ENCODE measurements around the gene CPAMD8.
"Not testable (repeated sequence)": the region's sequence is repeated elsewhere in the genome, so short reads cannot be mapped to it uniquely, and the experiment has no call there.

Gene CPAMD8

GRCh38 chr19:17025991-17026658 is 485 bp downstream of the CPAMD8 start:
- Histone ChIP-seq H2BK120ac (ENCODE audit: insufficient read depth, low read length, poor library complexity) (no peak overlapping the region), H3K27ac (ENCODE audit: low read depth, low read length) (no peak overlapping the region), H3K18ac (ENCODE audit: low read length) (peak overlapping the region; percentile 12), H3K4me1 (ENCODE audit: control insufficient read depth in 1 of 2, insufficient read depth in 2 of 2, low read length in 2 of 2) (peaks cover 11 to 26% of the 10 kb centered on the region in 2 experiments), H3K23ac (ENCODE audit: low read length) (no peak overlapping the region), H2AFZ (ENCODE audit: insufficient read depth, low read length, poor library complexity) (peak overlapping the region; percentile 4), H2BK12ac (ENCODE audit: low read length) (no peak overlapping the region), H3K4ac (ENCODE audit: low read depth, low read length) (no peak overlapping the region), H3K4me3 (ENCODE audit: low read depth, low read length) (peak overlapping the region; percentile 75), H3K9ac (ENCODE audit: low read length) (no peak overlapping the region), H3K27me3 (ENCODE audit: insufficient read depth, low read length) (no peaks in the 10 kb centered on the region), H3K14ac (ENCODE audit: low read length) (no peak overlapping the region), H3K4me2 (ENCODE audit: low read length) (peak overlapping the region; percentile 100), H4K12ac (ENCODE audit: low read depth, low read length) (no peak overlapping the region), H4K8ac (ENCODE audit: low read depth, low read length) (peak overlapping the region; percentile 25), H4K91ac (ENCODE audit: low read depth, low read length) (no peak overlapping the region), H2AK5ac (ENCODE audit: low read length) (no peak overlapping the region), H3K79me1 (ENCODE audit: low read length) (peaks cover 9% of the 10 kb centered on the region), H3K79me2 (ENCODE audit: control insufficient read depth, insufficient read depth, low read length, poor library complexity) (no peaks in the 10 kb centered on the region), H2BK5ac (ENCODE audit: low read depth, low read length, poor library complexity) (no peak overlapping the region), H3K36me3 (ENCODE audit: control insufficient read depth in 1 of 2, insufficient read depth in 2 of 2, low read length in 2 of 2) (no peaks in the 10 kb centered on the region), H3K9me3 (ENCODE audit: insufficient read depth, low read depth, low read length) (peaks cover 3% of the 10 kb centered on the region)
- no CpG with 5 or more reads among the region's 40 CpGs for WGBS (ENCODE audit: extremely low coverage, insufficient coverage, insufficient read length)
- DNase-seq: peak; percentile 7 to 24

- no peak overlapping the region for H4K12ac ChIP-seq (ENCODE audit: low read depth, low read length)
- no peak overlapping the region for H3K23ac ChIP-seq (ENCODE audit: low read length)
- H2BK5ac ChIP-seq (ENCODE audit: low read depth, low read length, poor library complexity): no peak overlapping the region
Measured at GRCh38 chr19:17025361-17025760, 1.2 kb downstream of the CPAMD8 start.

GRCh38 chr19:17024941-17025340 is 1.7 kb downstream of the CPAMD8 start:
- H3K9ac ChIP-seq (ENCODE audit: low read length); H2BK12ac ChIP-seq (ENCODE audit: low read length); H3K27ac ChIP-seq (ENCODE audit: low read depth, low read length); H3K9me3 ChIP-seq (ENCODE audit: insufficient read depth, low read depth, low read length); H2AFZ ChIP-seq (ENCODE audit: insufficient read depth, low read length, poor library complexity); H3K23ac ChIP-seq (ENCODE audit: low read length); H3K27me3 ChIP-seq (ENCODE audit: insufficient read depth, low read length); H4K91ac ChIP-seq (ENCODE audit: low read depth, low read length); H3K4ac ChIP-seq (ENCODE audit: low read depth, low read length); H3K14ac ChIP-seq (ENCODE audit: low read length); H3K79me1 ChIP-seq (ENCODE audit: low read length); H3K4me3 ChIP-seq (ENCODE audit: low read depth, low read length); H2AK5ac ChIP-seq (ENCODE audit: low read length); H3K79me2 ChIP-seq (ENCODE audit: control insufficient read depth, insufficient read depth, low read length, poor library complexity); H3K18ac ChIP-seq (ENCODE audit: low read length); H4K12ac ChIP-seq (ENCODE audit: low read depth, low read length); H3K4me2 ChIP-seq (ENCODE audit: low read length); H2BK5ac ChIP-seq (ENCODE audit: low read depth, low read length, poor library complexity); H4K8ac ChIP-seq (ENCODE audit: low read depth, low read length); H3K36me3 ChIP-seq (ENCODE audit: control insufficient read depth in 1 of 2, insufficient read depth in 2 of 2, low read length in 2 of 2); H2BK120ac ChIP-seq (ENCODE audit: insufficient read depth, low read length, poor library complexity): not testable (repeated sequence)
- no CpG with 5 or more reads among the region's 8 CpGs for WGBS (ENCODE audit: extremely low coverage, insufficient coverage, insufficient read length)
- DNase-seq: peak; percentile 35 to 56
- H3K4me1 ChIP-seq (ENCODE audit: control insufficient read depth in 1 of 2, insufficient read depth in 2 of 2, low read length in 2 of 2): peaks cover 11 to 28% of the 10 kb centered on the region in 2 experiments

More at GRCh38 chr19:17025361-17025760, 1.2 kb downstream of the CPAMD8 start:
- H3K27me3 ChIP-seq (ENCODE audit: insufficient read depth, low read length): no peaks in the 10 kb centered on the region
- no peak overlapping the region for H3K4me3 ChIP-seq (ENCODE audit: low read depth, low read length)
- H3K36me3 ChIP-seq (ENCODE audit: control insufficient read depth in 1 of 2, insufficient read depth in 2 of 2, low read length in 2 of 2): no peaks in the 10 kb centered on the region
- no peak overlapping the region for H3K18ac ChIP-seq (ENCODE audit: low read length)
- no peak overlapping the region for H2BK12ac ChIP-seq (ENCODE audit: low read length)
- WGBS (ENCODE audit: extremely low coverage, insufficient coverage, insufficient read length): no CpG with 5 or more reads among the region's 6 CpGs
- no peak overlapping the region for H2AFZ ChIP-seq (ENCODE audit: insufficient read depth, low read length, poor library complexity)
- no peak overlapping the region for H2AK5ac ChIP-seq (ENCODE audit: low read length)
- H3K4ac ChIP-seq (ENCODE audit: low read depth, low read length): no peak overlapping the region
- peaks cover 11 to 28% of the 10 kb centered on the region in 2 experiments for H3K4me1 ChIP-seq (ENCODE audit: control insufficient read depth in 1 of 2, insufficient read depth in 2 of 2, low read length in 2 of 2)
- no peak overlapping the region for H2BK120ac ChIP-seq (ENCODE audit: insufficient read depth, low read length, poor library complexity)
- no peak overlapping the region for H3K14ac ChIP-seq (ENCODE audit: low read length)
- peaks cover 3% of the 10 kb centered on the region for H3K9me3 ChIP-seq (ENCODE audit: insufficient read depth, low read depth, low read length)
- H3K9ac ChIP-seq (ENCODE audit: low read length): no peak overlapping the region
- no peak overlapping the region for H3K27ac ChIP-seq (ENCODE audit: low read depth, low read length)
- H3K79me2 ChIP-seq (ENCODE audit: control insufficient read depth, insufficient read depth, low read length, poor library complexity): no peaks in the 10 kb centered on the region
- peaks cover 9% of the 10 kb centered on the region for H3K79me1 ChIP-seq (ENCODE audit: low read length)
- no peak overlapping the region for H4K91ac ChIP-seq (ENCODE audit: low read depth, low read length)
- peak in 1 of 2 donors; percentile 12 for DNase-seq
- peak overlapping the region; percentile 100 for H3K4me2 ChIP-seq (ENCODE audit: low read length)
- no peak overlapping the region for H4K8ac ChIP-seq (ENCODE audit: low read depth, low read length)

DNA sequence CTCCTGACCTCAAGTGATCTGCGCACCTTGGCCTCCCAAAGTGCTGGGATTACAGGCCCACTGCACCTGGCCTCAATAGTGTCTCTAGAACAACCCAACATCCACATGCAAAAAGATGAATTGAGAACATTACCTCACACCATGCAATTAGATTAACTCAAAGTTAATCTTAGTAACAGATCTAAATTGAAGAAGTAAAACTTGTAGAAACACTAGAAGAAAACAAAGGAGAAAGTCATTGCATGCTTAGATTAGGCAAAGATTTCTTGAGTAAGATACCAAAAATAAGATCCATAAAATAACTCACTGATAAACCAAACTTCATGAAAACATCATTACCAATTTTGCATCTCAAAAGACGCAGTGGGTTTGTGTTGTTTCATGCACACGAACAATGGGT is 2.8 kb downstream of the CPAMD8 start:
- no peak for DNase-seq
- no peaks in the 10 kb centered on the region for H3K27me3 ChIP-seq (ENCODE audit: insufficient read depth, low read length)
- H3K18ac ChIP-seq (ENCODE audit: low read length): no peak overlapping the region
- no peak overlapping the region for H2AK5ac ChIP-seq (ENCODE audit: low read length)
- H3K14ac ChIP-seq (ENCODE audit: low read length): no peak overlapping the region
- no peak overlapping the region for H4K12ac ChIP-seq (ENCODE audit: low read depth, low read length)
- no peak overlapping the region for H4K8ac ChIP-seq (ENCODE audit: low read depth, low read length)
- no CpG with 5 or more reads among the region's 3 CpGs for WGBS (ENCODE audit: extremely low coverage, insufficient coverage, insufficient read length)
- no peak overlapping the region for H2BK5ac ChIP-seq (ENCODE audit: low read depth, low read length, poor library complexity)
- H3K4ac ChIP-seq (ENCODE audit: low read depth, low read length): no peak overlapping the region
- H3K4me3 ChIP-seq (ENCODE audit: low read depth, low read length): no peak overlapping the region
- H3K9me3 ChIP-seq (ENCODE audit: insufficient read depth, low read depth, low read length): peaks cover 3% of the 10 kb centered on the region
- peaks cover 9% of the 10 kb centered on the region for H3K79me1 ChIP-seq (ENCODE audit: low read length)
- H3K9ac ChIP-seq (ENCODE audit: low read length): no peak overlapping the region
- H4K91ac ChIP-seq (ENCODE audit: low read depth, low read length): no peak overlapping the region
- H2BK120ac ChIP-seq (ENCODE audit: insufficient read depth, low read length, poor library complexity): no peak overlapping the region
- H3K36me3 ChIP-seq (ENCODE audit: control insufficient read depth in 1 of 2, insufficient read depth in 2 of 2, low read length in 2 of 2): no peaks in the 10 kb centered on the region
- no peak overlapping the region for H3K27ac ChIP-seq (ENCODE audit: low read depth, low read length)
- H3K4me1 ChIP-seq (ENCODE audit: control insufficient read depth in 1 of 2, insufficient read depth in 2 of 2, low read length in 2 of 2): peaks cover 11 to 28% of the 10 kb centered on the region in 2 experiments
- H2AFZ ChIP-seq (ENCODE audit: insufficient read depth, low read length, poor library complexity): no peak overlapping the region
- no peak overlapping the region for H3K23ac ChIP-seq (ENCODE audit: low read length)
- H2BK12ac ChIP-seq (ENCODE audit: low read length): no peak overlapping the region
- no peak overlapping the region for H3K4me2 ChIP-seq (ENCODE audit: low read length)
- no peaks in the 10 kb centered on the region for H3K79me2 ChIP-seq (ENCODE audit: control insufficient read depth, insufficient read depth, low read length, poor library complexity)
